HG03342 (cell line): ENCODE results near the gene SUMF1.

Source experiments
- ATAC-seq: cut with Tn5 transposase; IDR thresholded peaks from one replicate; pipeline ENCODE4 v1.9.1; 2021; ENCODE audit warnings: mild to moderate bottlenecking, moderate library complexity; ENCODE audit not compliant: unreplicated experiment

SUMF1 gene

GRCh38 chr3:4466741-4467521, at the start of gene SUMF1:
SUMF1 (minus strand) TSS chr3:4467269; CDS start chr3:4467245, 24 bp downstream.
- peak; percentile 99 for ATAC-seq

GRCh38 chr3:4515916-4516579, 49.0 kb upstream of the SUMF1 start:
- no peak for ATAC-seq

GRCh38 chr3:4514916-4515315, 47.8 kb upstream of the SUMF1 start:
- no peak for ATAC-seq

- ATAC-seq, result no peak
Measured at GRCh38 chr3:4514321-4514720, 47.3 kb upstream of the SUMF1 start.

- no peak for ATAC-seq
Measured at GRCh38 chr3:4512895-4513616, 46.0 kb upstream of the SUMF1 start.

DNA sequence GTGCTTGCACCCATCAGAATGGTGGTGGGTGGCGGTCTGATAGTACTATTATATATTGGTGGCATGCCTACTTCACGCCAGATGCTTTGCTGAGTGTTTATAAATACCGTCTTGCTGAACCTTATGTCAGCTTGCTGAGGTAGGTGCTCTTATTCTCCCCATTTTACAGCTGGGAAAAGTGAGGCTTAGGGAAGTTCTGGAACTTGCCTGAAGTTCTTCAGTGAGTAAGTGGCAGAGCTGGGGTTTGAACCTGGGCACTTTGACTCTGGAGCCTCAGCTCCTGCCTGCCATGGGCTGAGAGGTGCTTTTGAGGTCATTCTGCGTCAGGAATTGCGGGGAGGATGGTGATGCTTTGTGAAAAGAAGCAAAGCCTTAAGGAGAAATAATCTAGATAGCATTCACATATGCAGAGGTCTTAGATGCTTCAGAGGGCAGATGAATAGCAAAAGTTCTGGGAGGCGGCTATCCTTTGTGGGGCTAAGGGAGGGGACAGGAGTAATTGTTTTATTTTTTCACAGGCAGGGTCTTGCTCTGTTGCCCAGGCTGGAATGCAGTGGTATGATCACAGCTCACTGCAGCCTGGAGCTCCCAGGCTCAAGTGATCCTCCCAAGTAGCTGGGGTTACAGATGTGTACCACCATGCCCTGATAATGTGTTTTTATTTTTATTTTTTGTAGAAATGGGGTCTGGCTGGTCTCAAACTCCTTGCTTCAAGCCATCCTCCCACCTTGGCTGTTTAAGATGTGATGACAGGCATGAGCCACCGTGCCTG, 44.6 kb upstream of the SUMF1 start:
- ATAC-seq, result no peak

DNA sequence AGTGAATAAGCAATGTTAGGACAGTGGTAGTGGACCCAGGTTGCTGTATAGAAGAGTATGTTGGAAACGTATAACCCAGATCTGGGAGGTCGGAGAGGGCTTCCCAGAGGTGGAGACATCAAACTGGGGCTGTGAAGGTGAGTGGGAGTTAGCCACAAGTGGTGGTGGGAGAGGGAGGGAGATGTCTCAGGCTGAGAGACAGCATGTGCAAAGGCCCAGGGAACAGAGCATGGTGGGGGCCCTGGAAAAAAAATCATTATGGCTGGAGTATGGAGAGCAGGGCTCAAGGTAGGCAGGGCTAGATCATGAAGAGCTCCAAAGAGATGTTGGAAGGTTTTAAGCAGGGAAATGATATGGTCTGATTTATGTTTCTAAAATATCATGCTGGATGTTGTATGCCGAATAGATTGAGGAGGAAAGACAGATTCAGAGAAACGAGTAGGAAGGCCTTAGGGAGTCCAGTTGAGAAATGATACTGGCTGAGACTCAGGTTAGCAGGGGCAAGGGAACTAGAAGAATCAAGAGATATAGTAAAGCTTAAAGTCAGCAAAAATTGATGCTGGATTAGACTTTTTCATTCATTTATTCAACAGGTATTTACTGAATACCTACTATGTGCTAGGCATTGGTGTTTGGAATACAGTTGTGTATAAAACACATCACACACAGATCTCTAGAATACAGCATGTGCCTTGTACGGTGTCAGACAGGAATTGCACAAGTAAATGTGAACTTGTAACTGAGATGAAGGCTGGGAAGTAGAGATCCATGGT, 43.1 kb upstream of the SUMF1 start:
- ATAC-seq, result no peak

DNA sequence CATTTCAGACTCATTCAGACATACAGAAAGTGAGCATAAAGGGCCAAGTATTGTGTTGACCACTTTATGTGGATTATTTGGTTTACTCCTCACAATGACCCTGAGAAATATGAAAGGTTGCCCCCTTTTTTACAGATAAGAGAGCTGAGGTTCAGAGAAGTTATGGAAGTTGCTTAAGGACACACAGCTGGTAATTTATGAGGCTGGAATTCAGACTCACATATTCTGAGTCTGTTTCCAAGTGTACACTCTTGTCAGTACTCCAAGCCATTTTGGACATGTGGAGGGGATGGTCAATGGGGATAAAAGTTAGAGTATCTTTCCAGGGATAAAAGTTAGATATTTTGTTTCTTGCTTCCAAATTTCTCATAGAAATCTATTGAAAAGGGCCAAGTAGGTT, 42.0 kb upstream of the SUMF1 start:
- ATAC-seq, result no peak

- peak; percentile 66 for ATAC-seq
Measured at GRCh38 chr3:4508048-4508981, 41.2 kb upstream of the SUMF1 start.

- ATAC-seq, result no peak
Measured at GRCh38 chr3:4507024-4507596, 40.0 kb upstream of the SUMF1 start.

- ATAC-seq, result no peak
Measured at GRCh38 chr3:4506559-4507023, 39.5 kb upstream of the SUMF1 start.

- ATAC-seq, result no peak
Measured at GRCh38 chr3:4505688-4506558, 38.9 kb upstream of the SUMF1 start.

DNA sequence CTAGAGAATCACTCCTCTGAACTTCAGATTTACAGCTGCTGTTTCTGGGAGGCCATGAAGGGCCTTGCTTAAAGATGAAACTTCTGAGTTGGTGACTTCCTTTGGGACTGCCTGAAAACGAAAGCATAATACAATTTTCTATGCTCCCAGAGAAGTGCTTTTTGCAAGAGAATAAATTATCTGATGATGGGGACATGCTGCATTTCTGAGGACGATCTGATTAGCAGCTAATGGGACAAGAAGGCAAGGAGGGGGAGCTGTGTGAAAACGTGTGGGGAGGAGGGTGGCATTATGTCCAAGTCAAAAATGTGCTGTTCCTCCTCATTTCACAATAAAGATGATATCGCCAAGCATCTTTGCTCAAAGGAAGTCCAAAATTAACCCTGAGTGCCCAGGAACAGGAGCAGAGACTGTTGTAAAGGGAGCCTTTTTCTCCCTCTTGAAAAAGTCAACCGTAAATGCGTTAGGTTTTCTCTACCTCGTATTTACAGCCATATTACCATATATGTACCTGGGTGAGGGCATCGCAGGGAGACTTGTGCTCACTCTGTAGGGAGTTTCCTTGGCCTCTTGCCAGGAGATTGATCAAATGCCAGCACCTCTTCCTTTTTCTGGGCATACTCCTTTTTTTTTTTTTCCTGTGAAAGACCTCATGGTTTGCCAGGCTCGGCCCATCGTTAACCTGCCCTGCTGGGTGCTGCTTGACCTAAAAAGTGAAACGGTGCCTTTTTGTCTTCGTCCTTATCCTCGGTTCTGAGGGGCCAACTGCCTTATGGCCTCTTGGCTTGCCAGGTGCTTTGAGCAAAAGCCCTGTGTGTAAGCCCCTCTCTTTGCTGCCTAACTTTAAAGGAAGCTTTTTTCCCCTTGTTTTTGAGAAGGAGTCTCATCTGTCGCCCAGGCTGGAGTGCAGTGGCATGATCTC, 37.5 kb upstream of the SUMF1 start:
- no peak for ATAC-seq

- ATAC-seq, result peak; percentile 63
Measured at GRCh38 chr3:4503050-4503449, 36.0 kb upstream of the SUMF1 start.

DNA sequence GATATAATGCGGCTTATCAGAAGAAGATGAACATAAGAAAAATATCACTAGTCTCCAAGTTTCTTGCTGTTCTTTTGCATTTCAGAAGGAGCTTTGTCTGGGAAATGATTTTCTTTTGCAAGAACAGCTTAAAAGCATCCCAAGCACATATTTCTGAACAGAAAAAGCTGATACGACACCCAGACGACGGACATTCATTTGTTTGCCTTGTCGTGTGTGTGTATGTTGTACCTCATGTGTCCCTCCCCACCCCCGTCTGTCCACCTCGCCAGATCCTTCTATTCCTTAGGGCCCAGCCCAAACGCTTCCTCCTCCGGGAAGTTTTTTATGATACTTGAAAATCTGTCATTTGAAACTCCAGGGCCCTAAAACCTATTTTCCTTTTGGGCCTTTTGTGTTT, 34.9 kb upstream of the SUMF1 start:
- no peak for ATAC-seq

DNA sequence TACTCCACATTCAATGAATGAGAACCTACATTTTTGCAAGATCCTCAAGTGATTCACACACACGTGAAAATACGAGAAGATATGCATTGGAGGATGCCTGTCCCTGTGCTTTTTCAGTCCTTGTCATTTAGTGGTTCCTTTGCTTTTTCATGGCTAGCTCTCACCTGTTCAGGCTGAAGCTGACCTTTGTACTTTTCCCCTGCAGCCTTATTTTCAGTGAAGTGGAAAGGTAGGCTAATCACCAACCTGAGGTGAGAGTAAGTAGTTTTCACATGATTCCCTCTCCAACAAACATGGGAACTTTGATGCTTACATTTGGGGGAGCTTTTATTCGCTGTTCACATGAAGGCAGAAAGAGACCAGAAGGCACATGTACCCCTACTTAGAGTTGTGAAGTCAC, 34.4 kb upstream of the SUMF1 start:
- no peak for ATAC-seq

DNA sequence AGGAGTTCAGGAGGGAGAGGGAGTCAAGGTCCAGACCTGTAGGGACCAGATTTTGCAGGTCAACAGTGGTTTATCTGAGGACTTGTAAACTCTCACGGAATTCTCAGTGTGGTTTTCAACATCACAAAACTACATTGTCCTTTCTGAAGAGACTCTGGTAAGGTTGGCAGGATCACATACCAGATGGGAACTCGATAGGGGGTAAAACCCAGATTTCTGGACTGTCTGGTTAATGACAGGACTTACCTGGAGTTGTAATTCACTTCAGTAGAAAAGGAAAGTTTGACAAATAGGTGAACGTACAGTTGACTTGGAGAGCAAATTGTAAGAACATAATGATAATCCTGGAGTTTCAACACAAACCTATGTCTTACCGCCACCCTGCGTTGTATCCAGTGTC, 31.4 kb upstream of the SUMF1 start:
- ATAC-seq, result no peak
